Right lobe of liver (tissue), 6 donors: ENCODE measurements around the gene SPCS1. TPM values are rescaled to one million over a fixed set of nuclear protein-coding genes. Genes with fewer than 3 reads are reported as not detected.

Source experiments
- ATAC-seq, 4 donors: fragments of 200-7000 bp; cut with Tn5 transposase; one replicate each; pipeline ENCODE4 v1.9.1; 2020; ENCODE audit warnings: mild to moderate bottlenecking in 4 of 4, moderate library complexity in 4 of 4
- DNase-seq, 3 donors: peaks; one replicate each; pipeline ENCODE4 v3.0.0-alpha.2; 2020
- H3K27ac ChIP-seq, 3 donors: fragments of 200-600 bp; one replicate each; pipeline ENCODE4 v1.8.0; 2022
- H3K27me3 ChIP-seq, 2 donors: fragments of 200-600 bp; one replicate each; pipeline ENCODE4 v1.8.0; 2022
- H3K36me3 ChIP-seq, 4 donors: fragments of 200-600 bp; sonication (generic) in 1 of 4; one replicate each; pipeline versions ENCODE4 v1.5.1 to v1.8.0; 2017 to 2022; ENCODE audit warnings: control low read depth in 1 of 4
- H3K4me1 ChIP-seq, 4 donors: fragments of 200-600 bp; sonication (generic) in 1 of 4; one replicate each; pipeline versions ENCODE4 v1.5.1 to v1.8.0; 2017 to 2022; ENCODE audit warnings: control low read depth in 1 of 4
- H3K4me3 ChIP-seq, 3 donors: fragments of 200-600 bp; one replicate each; pipeline ENCODE4 v1.8.0; 2022
- H3K9me3 ChIP-seq, 4 donors: fragments of 200-600 bp; sonication (generic) in 1 of 4; one replicate each; pipeline versions ENCODE4 v1.5.1 to v1.8.0; 2017 to 2022; ENCODE audit warnings: control low read depth in 1 of 4
- POLR2A ChIP-seq: fragments of 450-650 bp; IDR thresholded peaks from one replicate; pipeline ENCODE4 v1.6.1; 2017; ENCODE audit warnings: antibody characterized with exemption, mild to moderate bottlenecking
- WGBS: methylation state at CpG from one replicate; pipeline ENCODE4 v1.1.6; 2018; ENCODE audit warnings: low coverage, low lambda C conversion rate; ENCODE audit not compliant: insufficient coverage; ENCODE audit errors: missing lambda C conversion rate; 5-methylcytosine and 5-hydroxymethylcytosine counted together
- intact Hi-C, 2 donors: fragments of 100-400 bp; cut with DNase I; formaldehyde crosslinking; loops; one replicate each; pipeline versions ENCODE4 v1.11.2 to v1.14.1; 2022
- total RNA-seq, 6 experiments: library from RNA; depleted of rRNA in 2 of 6; stranded (reverse); fragments of >200 nt in 2 of 6; fragmentation: NEBNext Ultra II Directional in 3 of 6; extraction: Animal tissue kit (Norgen Biotek cat#: 25700) in 3 of 6; gene quantifications; one replicate each; pipeline versions ENCODE4 v1.1.0 to v1.2.4, GENCODE V29; 2016 to 2023
- TF ChIP-seq, protein P1 (sequence below), 4 donors: fragments of 200-600 bp in 3 of 4; fragments of 450-650 bp in 1 of 4; IDR thresholded peaks; one replicate each; pipeline versions ENCODE4 v1.5.1 to v1.8.0; 2016 to 2022; ENCODE audit warnings: antibody characterized with exemption in 4 of 4, mild to moderate bottlenecking in 2 of 4
- donor health status: DM: no; HTN: yes; CAD: no.
- donor health status: DM: no; HTN: no; CAD: no.
- donor health status: DM: no; HTN: no; CAD: no.
- donor health status: DM: no; HTN: yes; CAD: no.
- donor health status: DM: no; HTN: yes; CAD: no.

The SPCS1 gene
- total RNA-seq, 6 experiments from 2014 or later = 60.7 to 193 (median 94.1) TPM

DNA sequence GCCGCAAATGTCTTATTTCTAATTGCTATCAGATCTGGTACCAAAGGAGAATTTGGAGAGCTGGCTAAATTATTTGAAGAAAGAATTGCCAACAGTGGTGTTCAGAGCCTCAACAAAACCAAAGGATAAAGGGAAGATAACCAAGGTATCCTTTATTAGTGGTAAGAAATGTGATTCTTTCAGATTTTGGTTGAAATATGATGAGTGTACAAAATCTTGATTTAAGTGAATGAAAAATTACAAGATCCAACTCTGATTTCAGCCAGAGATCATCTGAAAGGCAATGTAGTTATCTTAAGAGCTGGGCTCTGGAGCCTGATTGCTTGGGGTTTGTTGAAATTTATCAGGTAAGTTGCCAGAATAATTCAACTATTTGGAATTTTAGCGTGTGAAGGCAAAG is 15.3 kb upstream of the SPCS1 start:
- intact Hi-C loops = no loop called here
- TF ChIP-seq POLR2A = no peak
- TF ChIP-seq, protein P1, sequence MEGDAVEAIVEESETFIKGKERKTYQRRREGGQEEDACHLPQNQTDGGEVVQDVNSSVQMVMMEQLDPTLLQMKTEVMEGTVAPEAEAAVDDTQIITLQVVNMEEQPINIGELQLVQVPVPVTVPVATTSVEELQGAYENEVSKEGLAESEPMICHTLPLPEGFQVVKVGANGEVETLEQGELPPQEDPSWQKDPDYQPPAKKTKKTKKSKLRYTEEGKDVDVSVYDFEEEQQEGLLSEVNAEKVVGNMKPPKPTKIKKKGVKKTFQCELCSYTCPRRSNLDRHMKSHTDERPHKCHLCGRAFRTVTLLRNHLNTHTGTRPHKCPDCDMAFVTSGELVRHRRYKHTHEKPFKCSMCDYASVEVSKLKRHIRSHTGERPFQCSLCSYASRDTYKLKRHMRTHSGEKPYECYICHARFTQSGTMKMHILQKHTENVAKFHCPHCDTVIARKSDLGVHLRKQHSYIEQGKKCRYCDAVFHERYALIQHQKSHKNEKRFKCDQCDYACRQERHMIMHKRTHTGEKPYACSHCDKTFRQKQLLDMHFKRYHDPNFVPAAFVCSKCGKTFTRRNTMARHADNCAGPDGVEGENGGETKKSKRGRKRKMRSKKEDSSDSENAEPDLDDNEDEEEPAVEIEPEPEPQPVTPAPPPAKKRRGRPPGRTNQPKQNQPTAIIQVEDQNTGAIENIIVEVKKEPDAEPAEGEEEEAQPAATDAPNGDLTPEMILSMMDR (IDR thresholded peaks at IDR 0.05) = no peak
- DNase-seq = no peak
- Histone ChIP-seq H3K27me3 (no peaks in the 10 kb centered on the region), H3K9me3 (no peaks in the 10 kb centered on the region), H3K4me3 (no peak overlapping the region), H3K27ac (no peak overlapping the region), H3K4me1 (peaks cover 0 to 19% (median 3%) of the 10 kb centered on the region in 4 donors), H3K36me3 (peaks cover 38 to 84% (median 63%) of the 10 kb centered on the region in 4 donors)
- ATAC-seq = no peak
- WGBS = 69% methylated on average over 2 of the region's 2 CpGs

DNA sequence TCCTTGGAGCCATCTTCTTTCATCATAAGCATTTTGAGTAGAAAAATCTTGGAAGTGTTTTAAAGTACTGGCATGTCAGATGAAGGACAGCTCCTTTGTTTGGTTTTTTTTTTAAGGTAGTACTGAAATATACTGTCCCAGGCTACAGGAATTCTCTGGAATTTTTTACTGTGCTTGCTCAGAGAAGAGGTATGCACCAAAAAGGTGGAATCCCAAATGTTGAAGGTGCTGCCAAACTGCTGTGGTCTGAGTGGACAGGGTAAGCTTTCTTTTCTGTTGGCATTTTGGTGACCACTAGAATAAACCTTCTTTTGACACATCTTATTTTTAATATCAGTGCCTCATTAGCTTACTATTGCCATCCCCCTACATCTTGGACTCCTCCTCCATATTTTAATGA is 12.8 kb upstream of the SPCS1 start:
- Histone ChIP-seq H3K4me3 (no peak overlapping the region), H3K27ac (no peak overlapping the region), H3K27me3 (no peaks in the 10 kb centered on the region), H3K9me3 (no peaks in the 10 kb centered on the region), H3K4me1 (peaks cover 0 to 5% (median 0%) of the 10 kb centered on the region in 4 donors), H3K36me3 (peaks cover 40 to 100% (median 70%) of the 10 kb centered on the region in 4 donors)
- no peak for ATAC-seq
- no peak for DNase-seq
- intact Hi-C loops = no loop called here
- no peak for TF ChIP-seq POLR2A
- TF ChIP-seq, protein P1 (IDR thresholded peaks at IDR 0.05) = no peak

DNA sequence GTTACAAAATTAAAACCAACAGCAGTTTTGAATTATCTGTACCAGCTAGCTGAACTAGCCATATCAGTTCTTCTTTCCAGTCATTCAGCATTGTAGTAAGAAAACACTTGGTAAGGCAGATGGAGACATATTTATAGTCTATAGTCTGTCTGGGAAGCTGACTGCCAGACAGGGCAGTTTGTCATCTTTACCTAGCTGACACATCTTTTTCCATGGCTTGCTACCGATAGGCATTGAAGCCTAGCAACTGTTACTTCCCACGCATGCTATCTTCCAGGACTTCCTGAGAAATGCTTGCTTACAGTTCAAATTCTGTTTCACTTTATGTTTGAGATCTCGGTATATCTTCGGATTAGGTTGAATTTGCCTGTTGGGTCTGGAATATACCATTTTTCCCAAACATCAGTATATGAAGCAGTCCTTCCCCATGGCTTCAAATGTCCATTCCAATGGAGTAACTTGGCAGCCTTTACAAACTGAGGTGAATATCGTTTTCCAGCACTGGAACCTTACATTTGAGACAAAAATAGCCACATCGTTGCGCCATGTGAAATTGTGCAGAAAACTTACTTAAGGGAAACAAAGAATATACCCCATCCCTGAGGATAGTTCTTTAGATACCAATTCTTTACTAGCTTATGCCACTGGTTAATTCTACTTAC is 11.2 kb upstream of the SPCS1 start:
- Histone ChIP-seq H3K27me3 (no peaks in the 10 kb centered on the region), H3K9me3 (no peaks in the 10 kb centered on the region), H3K36me3 (peaks cover 32 to 95% (median 62%) of the 10 kb centered on the region in 4 donors), H3K4me1 (no peaks in the 10 kb centered on the region), H3K4me3 (no peak overlapping the region), H3K27ac (no peak overlapping the region)
- DNase-seq = no peak
- intact Hi-C loops = no loop called here
- 83% methylated on average over 7 of the region's 7 CpGs for WGBS
- peak in 2 of 4 donors; percentile 20 to 29 for ATAC-seq
- TF ChIP-seq, protein P1 (IDR thresholded peaks at IDR 0.05) = no peak
- TF ChIP-seq POLR2A = no peak

DNA sequence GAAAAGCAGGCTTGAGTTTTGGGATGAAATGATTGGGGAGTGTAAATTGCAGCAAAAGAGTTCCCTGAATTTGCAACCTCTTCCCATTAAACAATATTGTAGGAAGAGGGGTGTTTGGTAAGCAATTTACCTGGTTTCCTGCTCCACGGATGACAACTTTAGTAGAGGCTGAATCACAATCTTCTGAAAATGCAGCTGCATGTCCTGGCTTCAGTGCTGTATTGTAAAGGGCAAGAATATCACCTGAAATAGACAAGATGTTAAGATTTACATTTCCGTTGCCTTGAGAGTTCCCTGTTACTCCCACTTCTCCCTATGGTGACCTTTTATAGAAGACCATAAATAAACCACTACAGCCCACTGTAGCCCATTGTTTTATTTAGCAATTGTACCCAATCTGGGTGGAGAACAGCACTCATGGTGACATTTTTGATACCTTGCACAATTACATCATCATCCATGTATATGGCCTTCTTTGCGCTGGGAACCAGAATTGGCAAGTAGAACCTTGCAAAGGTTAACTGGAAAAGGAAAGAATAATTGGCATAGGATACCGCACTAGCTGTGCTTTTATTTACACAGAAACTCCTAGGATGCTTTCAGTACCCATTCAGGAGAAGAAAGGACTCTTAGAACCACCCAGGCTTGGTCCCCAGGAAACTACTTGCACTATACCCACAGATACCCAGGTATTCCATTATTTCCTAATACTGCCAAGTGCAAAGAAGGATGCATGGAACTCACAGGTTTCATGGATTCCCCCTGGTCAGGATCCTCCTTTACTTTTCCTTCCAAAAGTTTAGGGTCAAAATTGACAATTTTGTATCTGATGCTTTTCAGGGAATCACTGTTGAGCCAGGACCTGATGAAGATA is 9.9 kb upstream of the SPCS1 start:
- no peak for TF ChIP-seq POLR2A
- TF ChIP-seq, protein P1 (IDR thresholded peaks at IDR 0.05) = no peak
- Histone ChIP-seq H3K27me3 (no peaks in the 10 kb centered on the region), H3K4me1 (no peaks in the 10 kb centered on the region), H3K4me3 (no peak overlapping the region), H3K9me3 (no peaks in the 10 kb centered on the region), H3K36me3 (peaks cover 26 to 81% (median 49%) of the 10 kb centered on the region in 4 donors), H3K27ac (no peak overlapping the region)
- intact Hi-C loops = no loop called here
- WGBS = 81% methylated on average over 3 of the region's 4 CpGs
- ATAC-seq (no peak), DNase-seq (no peak)
